HG03095 (cell line): ENCODE data around the gene TTC31.

ENCODE experiments used
- ATAC-seq: cut with Tn5 transposase; IDR thresholded peaks from one replicate; pipeline ENCODE4 v1.9.1; 2021; ENCODE audit warnings: moderate library complexity; ENCODE audit not compliant: unreplicated experiment

The TTC31 gene

DNA sequence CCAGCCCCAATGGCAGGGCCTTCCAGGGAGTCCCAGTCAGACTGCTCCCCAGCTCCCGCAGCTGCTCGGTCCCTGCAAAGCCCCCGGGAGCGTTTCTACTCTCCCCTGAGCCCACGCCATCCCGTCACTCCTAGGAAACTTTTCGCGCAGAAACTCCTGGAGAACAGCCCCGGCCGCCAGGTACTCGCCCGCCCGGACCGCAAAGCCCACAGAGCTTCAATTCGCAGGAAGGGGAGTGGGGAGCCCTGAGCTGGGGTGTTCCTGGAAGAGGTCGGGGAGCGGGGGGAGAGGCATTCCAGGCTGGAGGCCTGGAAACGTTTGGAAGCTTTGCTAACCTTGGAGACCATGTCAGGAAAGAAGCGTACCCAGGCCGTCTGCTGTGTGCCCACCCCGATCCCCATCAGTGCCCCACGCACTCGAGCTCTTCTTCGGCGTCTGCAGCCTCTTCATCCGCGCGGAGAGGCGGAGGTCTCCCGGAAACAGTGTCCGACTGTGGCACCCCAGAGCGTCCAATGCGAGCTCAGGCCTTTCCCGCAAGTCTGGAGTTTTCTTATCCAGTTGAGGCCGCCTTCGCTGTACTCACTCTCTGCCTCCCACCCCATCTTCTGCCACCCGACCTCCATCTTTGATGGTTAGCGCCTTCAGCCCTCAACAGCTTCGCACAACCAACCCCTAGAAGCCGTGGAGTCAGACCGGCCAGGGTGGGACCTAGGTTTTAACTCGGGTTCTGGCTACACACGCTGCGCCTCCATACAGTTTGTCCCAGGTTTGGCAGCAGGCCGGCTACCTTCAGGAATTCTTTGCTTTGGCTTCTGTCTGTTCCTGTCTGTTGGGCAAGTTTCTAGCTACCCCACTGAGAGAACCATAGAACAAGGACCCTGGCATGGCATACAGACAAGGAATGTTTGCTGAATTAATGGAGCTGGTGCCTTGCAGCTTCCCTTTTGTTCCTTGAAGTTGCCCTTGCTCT is 20.9 kb downstream of the TTC31 start:
- ATAC-seq, result no peak

- no peak for ATAC-seq
These were observed 21.7 kb downstream of the TTC31 start for GRCh38 chr2:74504591-74504990.

DNA sequence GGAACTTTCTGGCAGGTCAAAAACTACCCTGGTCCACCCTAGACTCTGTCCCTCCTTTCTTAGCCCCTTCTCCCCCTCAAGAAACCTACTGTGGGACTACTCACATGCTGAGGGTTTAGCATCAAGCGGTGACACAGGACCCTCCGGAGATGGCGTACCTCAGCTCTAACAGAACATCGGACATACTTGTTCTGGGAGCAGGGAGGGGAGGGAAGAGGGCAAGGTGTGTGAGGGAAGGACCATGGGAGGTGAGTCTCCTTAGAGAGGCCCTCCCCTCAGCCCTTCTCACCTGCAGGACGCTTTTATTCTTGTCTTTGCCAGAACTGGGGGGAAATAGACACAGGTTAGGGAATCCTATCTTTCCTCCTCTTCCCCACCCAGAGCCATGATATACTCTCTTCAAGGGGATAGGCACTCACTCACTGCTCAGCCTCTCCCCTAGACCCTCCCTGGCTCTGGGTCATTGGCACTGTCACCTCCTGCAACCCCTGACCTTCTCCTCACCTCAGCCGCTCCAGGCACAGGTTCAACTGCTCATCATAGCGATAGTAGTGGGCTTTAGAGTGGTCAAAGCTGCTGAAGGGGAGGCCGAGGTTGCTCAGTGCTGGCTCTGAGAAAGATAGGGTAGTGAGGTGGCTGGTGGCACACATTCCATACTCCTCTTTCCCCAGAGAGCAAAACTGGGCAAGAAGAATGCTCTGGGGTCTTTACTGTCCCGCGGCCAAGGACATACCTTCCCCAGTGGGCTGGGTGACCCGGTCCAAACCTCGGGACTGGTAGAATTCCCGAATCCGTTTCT is 22.8 kb downstream of the TTC31 start:
- no peak for ATAC-seq

DNA sequence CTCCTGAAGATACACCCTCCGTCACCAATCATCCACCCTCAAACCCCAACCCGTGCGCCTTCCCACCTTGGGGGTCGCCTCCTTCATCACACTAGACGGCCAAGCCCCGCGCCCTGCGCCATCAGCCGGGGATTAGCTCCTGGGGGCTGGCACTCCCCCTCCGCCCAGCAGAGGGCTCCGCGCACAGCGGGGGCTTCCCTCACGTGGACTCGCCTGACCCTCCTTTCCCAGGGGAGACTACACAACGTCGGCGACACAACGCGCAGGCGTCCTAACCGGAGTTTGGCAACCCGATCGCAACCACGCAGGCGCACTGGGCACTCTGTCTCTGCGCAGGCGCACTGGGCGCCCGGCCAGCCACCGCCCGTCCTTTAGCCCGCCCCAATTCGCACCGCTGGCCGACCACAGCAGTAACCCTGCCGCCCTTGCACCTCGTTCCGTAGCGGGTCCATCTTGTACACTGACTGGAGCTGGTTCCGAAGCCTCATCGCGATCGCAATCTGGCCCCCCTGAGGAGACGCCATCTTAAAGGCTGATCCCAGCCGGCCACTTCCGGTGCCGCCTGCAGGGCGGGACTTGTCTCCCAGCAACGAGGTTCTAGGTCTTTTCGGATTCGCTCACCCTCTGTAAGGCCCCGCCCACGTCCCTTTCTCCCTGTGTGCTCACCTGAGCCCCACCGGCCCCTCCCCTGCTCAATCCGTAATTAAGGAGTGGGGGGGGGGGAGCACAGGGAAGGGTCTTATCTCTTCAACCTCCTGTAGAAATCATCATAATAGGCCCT is 24.5 kb downstream of the TTC31 start, which contains the start of gene PCGF1:
PCGF1 (minus strand) TSS at position 551 of the 781 bp plus-strand sequence; CDS start at position 524, 27 bp downstream.
- peak; percentile 84 for ATAC-seq

DNA sequence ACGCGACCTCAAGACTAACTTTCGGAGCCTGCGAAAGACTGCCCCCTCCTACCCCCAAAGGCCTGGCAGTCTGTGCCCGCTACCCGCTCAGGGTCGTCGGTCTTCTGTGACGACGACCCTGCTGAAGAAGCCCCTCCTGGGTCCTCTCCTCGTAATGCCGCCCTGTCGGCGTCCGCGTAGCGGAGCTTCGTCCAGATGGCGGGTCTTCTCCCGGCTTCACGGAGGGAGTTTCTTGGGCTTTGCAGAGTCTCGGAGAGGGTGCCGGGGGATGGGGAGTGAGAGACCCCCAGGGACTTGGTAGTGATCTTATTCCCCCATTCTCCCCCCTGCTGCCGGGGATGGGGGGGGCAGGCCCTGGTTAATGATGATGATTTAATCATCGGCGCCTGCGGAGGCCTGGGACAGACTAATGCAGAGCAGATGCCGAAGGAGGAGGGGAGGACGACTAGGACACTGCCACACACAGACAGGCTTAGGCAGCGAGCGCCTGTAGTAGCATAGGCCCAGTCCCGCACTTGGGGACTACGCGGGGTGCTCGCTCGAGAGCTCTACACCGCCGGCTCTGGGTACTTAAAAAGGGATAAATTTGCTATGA is 25.1 kb downstream of the TTC31 start:
- ATAC-seq, result no peak

GRCh38 chr2:74510272-74510671 is 27.4 kb downstream of the TTC31 start:
- ATAC-seq, result no peak

DNA sequence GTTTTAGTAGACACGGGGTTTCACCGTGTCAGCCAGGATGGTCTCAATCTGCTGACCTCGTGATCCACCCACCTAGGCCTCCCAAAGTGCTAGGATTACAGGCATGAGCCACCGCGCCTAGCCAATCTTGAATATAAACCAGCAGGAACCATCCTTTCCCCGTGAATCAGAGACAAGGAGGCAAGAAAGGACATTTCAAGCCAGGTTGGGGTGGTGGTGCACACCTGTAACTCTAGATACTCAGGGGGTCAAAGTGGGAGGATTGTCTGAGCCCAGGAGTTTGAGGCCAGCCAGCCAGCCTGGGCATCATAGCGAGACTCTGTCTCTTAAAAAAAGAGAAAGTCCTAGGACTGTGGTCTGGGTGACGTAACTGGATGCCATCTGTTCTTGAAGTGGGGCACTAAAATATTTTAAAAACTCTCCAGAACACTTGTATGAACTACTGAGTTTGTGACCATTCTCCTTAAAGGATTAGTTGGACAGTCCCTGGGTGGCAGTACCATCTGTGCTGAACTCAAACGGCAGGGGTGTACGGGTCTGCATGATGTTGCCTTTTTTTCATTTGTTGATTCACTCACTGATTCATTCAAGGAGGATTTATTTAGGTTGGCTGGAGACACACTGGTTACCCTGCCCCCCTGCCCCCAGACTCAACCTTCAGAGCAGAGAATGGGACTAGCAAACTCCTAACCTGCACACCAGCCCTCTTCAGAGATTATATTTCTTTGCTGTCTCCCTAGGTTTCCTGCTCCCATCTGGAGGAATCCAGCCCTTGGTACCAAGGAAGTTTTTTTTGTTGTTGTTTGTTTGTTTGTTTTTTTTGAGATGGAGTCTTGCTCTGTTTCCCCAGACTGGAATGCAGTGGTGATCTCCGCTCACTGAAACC is 28.5 kb downstream of the TTC31 start:
- no peak for ATAC-seq

- ATAC-seq, result no peak
These were observed 30.1 kb downstream of the TTC31 start for GRCh38 chr2:74512744-74513604.

- ATAC-seq, result no peak
These were observed 30.9 kb downstream of the TTC31 start for GRCh38 chr2:74513605-74514367.

DNA sequence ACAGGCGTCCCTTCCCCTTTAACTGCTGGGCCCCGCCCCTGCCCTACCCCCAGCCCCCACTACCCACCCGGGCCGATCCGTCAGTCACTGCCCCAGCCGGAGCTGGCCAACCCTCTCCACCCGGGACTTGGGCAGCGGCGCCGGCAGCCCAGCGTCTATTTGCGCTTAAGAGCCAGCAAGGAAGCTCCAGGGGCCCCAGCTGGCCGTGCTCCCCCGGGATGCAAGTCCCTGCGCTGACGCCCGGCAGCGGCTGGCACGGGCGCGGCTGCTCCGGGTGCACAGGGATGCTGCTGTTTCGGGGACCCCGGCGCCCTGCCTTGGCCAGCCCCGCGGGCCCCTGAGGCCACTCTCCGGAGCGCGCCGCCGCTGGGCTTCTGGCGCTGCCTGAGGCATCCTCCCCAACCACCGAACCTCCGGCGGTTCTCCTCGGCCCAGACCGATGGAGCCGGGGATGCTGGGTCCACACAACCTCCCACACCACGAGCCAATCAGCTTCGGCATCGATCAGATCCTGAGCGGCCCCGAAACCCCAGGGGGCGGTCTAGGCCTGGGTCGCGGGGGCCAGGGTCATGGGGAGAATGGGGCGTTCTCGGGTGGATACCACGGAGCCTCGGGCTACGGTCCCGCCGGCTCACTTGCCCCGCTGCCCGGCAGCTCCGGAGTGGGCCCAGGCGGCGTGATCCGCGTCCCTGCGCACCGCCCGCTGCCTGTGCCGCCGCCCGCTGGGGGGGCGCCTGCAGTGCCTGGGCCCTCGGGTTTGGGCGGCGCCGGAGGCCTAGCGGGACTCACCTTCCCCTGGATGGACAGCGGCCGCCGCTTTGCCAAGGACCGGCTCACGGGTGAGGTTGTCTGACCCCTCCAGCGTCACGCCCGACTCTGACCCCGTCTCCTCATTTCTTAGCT is 31.7 kb downstream of the TTC31 start, which contains the start of gene TLX2:
TLX2 (plus strand) TSS at position 83 of the 903 bp plus-strand sequence; CDS start at position 440, 357 bp downstream.
- no peak for ATAC-seq

DNA sequence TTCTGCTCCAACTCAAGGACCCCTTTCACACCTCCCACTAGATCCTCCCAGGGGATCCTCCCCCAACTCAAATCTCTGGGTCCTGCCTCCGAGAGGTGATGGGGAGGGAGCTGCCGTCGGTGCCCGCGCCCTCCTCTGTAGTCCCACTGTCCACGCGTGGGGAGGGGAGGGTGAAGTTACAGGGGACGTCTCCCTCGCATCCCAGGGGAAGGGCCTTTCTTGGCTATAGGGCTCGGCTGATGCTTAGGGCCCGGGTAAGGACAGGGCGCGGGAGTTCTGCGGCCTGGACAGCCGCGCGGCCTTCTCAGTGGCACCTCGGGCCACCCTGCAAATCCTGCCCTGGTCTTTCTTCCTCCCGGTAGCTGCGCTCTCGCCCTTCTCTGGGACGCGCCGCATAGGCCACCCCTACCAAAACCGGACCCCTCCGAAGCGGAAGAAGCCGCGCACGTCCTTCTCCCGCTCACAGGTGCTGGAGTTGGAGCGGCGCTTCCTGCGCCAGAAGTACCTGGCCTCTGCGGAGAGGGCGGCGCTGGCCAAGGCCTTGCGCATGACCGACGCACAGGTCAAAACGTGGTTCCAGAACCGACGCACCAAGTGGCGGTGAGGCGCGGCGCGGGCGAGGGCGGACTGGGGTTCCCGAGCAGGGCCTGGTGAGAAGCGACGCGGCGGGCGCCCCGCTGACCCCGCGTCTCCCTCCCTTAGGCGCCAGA is 32.5 kb downstream of the TTC31 start:
- no peak for ATAC-seq

DNA sequence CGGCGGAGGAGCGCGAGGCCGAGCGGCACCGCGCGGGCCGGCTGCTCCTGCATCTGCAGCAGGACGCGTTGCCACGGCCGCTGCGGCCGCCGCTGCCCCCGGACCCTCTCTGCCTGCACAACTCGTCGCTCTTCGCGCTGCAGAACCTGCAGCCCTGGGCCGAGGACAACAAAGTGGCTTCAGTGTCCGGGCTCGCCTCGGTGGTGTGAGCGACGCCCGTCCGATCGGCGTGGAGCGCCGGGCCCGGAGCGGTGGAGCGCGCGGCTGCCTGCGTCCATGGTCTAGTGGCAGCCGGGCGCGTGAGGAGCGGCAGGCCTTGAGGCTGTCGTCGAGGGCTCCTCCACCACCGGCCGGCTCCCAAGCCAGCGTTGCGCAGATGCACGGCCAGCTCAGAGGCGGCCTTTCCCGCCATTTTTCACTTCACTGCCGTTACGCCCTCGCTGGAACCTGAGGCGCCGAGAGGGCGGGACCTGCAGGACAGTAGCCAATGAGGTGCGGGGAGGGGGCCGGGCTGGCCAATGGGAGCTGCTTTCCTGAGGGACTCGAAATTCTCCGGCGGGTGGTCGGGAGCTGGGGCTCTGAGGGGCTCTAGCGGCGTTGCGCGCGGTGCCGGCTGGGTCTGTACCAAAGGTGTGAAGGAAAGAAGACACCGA is 33.2 kb downstream of the TTC31 start:
- no peak for ATAC-seq

DNA sequence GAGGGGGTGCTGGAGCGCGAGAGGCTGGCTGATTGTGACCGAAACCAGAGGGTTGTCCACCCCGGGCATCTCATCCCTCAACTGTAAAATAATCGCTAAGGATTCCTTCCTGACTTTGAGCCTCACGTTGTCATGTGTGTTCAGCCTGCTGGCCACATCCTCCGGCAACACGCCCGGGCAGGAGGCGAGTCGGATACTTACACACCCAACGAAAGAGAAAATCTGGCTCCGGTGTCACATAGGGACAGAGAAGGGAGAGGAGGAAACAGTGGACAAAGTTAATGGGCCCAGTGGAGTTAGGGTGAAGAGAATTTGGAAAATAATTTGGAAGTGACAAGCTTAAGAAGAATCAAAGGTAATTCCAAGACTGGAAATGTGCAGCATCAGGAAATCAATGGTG is 33.8 kb downstream of the TTC31 start:
- ATAC-seq, result no peak

GRCh38 chr2:74522516-74522915 is 39.6 kb downstream of the TTC31 start:
- no peak for ATAC-seq

DNA sequence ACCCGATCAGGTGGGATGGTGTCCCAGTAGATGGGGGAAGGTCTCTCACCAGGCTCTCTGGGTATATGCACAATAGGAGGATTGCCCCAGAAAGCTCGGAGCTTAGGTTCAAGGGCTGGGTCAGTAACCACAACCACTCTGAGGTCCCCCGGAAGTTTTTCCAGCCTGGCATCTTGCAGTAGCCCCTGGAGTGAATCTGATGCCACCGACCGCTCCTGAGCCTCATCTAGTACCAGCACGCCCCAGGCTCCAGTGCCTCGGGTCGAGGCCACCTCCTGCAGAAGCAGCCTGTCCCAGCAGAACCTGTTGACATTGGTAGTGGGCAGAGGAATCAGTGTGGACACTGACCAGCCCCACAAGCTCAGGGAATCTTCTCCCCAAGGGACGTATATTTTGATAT is 41.1 kb downstream of the TTC31 start:
- no peak for ATAC-seq
